Forelimb muscle (tissue), 1 donor: ENCODE results near the gene SLC25A1. TPM values are rescaled to one million over a fixed set of nuclear protein-coding genes. Genes with fewer than 3 reads are reported as not detected.
"Not testable (repeated sequence)": the region's sequence is repeated elsewhere in the genome, so short reads cannot be mapped to it uniquely, and the experiment has no call there.

ENCODE experiments used
- DNase-seq: peaks from one replicate; pipeline ENCODE4 v3.0.0-alpha.2; 2013; ENCODE audit warnings: low read depth
- polyA plus RNA-seq: library from polyadenylated mRNA; unstranded; fragments of 120-200 nt; gene quantifications from one replicate; pipeline ENCODE4 v1.2.1, GENCODE V29; 2013; ENCODE audit not compliant: insufficient read length

The SLC25A1 gene
- polyA plus RNA-seq, 1 donor = 17.6 TPM

DNA sequence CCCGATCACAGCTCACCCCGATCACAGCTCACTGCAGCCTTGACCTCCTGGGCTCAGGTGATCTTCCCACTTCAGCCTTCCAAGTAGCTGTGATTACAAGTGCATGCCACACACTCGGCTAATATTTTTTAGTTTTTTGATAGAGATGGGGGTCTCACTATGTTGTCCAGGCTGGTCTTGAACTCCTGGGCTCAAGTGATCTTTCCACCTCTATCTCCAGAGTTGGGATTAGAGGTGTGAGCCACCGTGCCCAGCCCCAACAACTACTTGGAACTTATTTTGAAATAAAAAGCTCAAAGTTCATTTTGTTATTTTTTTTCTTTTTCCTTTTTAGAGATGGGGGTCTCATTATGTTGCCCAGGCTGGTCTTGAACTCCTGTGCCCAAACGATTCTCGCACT is 27.8 kb upstream of the SLC25A1 start:
- no peak for DNase-seq

DNA sequence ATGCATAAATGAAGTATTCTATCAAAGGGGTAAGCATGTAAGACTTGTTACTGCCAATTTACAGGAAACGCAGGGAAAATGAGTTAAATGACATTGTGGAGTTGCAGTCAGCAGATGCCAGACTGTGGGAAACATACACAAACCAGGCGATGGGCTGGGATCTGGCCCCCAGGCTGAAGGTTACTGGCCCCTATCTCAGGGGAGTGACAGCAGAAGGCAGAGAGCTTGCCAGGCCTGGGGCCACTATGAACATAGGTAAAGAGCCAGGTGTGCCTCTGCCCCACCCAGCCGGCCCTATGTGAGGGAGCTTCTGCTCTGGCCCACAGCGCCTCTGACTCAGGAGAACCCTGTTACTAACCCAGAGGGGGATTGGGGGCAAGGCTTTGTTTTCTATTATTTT is 26.1 kb upstream of the SLC25A1 start:
- DNase-seq = no peak

DNA sequence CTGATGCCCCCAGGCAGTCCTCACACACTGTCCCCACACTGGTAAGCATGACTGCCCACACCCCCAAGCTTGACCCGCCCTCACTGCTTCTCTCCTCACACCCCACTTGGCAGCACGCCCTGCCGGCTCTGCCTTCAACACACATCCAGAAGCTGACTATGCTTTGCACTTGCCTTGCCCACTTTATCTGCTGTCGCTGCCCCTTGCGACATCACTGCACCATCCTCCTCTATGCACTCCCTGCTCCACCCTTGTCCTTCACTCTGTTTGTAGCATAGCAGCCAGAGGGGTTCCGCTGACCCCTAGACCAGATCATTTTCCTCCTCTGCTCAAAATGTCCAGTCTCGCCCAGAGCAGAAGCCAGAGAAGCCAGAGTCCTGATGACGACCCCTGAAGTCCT is 25.3 kb upstream of the SLC25A1 start:
- no peak for DNase-seq

DNA sequence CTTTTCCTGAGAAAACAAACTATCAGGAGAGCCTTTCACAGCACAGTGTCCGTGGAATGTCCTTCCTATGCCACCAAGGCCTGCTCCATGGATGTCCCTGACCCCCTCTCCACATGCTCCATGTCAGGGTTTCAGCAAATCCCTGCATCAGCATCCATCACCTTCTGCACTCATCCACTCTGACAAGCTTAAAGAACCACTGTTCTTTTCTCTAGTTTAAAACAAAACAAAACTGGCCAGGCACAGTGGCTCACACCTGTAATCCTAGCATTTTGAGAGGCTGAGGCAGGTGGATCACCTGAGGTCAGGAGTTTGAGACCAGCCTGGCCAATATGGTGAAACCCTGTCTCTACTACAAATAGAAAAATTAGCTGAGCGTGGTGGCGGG is 24.3 kb upstream of the SLC25A1 start:
- DNase-seq = not testable (repeated sequence)

DNA sequence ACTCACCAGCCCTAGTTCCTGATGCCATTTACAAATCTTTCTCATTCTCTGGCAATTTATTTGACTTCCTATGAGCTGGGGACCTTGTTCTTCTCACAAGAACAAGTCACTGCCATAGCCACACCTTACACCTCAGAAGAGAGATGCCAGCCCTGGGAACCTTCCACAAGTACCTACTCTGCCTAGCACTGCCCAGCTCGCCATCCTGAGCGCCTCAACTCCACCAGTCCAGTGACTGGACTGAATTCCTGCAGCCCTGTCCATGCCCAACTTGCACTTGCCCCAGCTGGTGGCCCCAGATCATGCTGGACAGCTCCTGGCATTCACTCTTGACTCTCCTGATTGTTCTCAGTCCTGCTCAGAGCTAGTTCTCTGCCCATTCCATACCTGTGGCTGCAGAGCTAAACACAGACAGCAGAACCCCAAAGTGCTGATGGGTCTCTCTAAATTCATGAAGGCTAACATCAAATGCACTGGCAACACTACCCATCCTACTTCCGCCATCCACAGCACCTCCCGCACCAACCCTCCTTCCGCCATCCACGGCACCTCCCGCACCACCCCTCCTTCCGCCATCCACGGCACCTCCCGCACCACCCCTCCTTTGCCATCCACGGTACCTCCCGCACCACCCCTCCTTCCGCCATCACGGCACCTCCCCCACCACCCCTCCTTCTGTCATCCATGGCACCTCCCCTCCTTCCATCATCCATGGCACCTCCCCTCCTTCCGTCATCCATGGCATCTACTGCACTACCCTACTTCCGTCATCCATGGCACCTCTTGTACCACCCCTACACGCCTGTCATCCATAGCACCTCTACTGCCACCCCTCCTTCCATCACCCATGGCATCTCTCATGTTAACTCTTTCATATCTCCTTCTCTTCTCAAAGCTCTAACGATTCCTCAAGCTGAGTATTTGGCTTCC is 23.6 kb upstream of the SLC25A1 start:
- no peak for DNase-seq

DNA sequence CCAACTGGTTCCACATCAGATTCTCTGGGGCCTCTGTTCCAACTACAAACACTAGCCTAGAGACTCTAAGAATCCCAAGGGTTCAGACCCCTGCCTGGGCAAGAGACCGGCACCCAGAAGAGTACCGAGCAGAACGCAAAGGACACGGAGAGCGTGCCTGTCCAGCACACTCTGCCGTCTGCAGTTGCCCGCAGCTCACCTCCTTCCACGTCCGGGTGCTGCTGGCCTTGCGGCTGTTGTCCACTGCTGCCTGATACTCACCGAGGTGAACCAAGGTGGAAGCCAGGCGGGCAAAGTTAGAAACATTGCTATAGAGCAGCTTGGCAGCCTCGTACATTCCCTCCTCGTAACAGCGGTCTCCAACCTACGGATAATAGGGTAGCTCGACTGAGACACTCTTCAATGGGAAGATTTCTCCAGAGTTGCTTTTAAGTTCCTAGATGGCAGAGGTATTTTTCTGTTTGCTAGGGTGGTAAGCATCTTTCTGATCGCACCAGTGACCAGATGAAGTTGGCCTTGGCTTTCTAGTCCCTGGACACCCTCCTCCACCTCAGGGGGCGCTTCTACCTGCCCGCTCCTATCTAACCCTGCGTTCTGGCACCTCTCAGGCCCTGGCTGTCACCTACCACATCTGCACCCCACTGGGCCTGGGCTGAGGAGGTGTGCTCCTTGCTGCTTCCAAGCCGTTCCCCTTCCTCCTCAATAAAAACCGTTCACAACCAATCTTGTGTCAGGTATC is 22.8 kb upstream of the SLC25A1 start:
- DNase-seq = no peak

DNA sequence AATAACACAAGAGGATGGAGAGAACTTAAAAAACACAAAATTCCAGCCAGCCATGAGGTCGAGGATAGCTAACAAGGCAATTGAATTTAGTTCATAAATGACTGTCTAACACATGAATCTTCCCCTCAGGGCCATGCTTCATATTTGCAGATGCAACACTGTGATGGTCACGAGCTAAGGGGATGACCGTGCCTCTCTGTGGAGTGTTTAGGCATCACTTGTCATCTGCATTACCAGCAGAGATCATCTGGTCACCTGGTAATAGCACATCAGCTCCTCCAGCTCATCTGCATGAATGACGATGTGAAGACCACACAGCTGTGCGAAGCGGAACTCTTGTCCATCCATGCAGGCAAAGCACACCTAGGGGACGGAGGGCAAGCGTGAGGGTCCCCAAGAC is 20.9 kb upstream of the SLC25A1 start:
- no peak for DNase-seq

DNA sequence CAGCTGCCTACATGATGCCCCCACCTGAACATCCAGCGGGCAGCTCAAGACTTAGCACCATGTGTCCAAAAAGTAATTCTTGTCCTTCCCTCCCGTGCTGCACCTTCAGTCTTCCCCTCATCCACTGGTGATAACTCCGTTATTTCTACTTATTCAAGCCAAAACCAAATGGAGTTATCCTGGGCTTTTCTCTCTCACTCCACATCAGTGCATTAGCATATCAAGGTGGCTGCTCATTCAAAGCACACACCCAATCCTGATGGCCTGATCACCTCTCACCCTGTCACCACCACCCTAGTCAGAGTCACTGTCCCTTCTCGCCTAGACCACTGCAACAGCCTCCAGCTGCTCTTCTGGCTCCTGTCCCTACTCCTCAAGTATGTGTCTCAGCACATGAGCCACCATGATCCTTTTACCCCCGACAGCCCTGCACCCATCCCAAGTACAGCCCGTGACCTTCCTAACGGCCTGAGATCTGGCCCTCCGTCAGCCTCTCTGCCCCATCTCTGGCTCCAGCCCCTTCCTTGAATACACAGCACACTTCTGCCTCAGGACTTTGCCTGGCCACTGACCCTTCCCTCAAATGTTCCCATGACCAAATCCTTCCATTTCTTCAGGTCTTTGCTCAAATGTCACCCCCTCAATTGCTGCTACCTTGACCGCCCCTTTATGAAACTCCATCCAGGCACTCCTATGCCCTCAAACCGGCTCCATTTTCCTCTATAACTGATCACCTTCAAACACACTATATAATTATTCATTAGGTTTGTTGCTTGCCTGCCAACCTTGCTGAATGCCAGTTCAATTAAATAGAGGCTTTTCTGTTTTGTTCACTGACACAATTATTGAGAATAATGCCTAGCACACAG is 19.7 kb upstream of the SLC25A1 start:
- no peak for DNase-seq

DNA sequence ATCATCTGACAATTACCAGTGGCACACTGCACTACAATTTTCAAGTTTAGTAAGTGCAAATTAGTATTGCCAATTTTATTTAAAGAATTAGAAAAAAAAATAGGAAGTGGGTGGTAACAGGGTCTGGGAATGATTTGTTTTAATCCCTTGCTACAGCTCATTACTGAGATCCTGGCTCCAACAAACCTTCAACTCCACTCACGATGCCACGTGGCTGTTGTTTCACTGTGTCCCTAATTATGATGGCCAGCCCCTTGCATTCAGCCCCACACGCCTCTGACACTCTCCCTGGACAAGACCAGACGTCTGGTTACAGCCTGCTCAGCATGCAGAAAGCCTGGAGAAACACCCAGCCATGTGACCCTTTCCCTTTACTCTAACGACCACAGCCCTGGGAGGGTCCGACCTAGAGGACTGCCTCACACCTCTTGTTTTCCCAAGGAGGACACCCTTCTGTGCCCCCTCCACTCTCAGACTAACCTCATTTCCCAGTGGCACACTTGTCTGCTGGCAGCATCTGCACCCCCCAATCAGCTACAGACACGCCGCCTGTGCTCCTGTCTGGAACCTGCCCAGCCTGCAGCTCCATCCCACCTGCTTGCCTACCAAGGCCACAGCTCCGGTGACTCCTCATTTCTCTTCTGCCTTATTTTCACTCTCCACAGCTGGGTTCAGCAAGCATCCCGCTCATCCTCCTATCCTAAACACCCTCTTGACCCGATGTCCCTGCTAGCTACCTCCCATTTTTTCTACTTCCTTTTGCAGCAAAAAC is 18.5 kb upstream of the SLC25A1 start:
- no peak for DNase-seq

DNA sequence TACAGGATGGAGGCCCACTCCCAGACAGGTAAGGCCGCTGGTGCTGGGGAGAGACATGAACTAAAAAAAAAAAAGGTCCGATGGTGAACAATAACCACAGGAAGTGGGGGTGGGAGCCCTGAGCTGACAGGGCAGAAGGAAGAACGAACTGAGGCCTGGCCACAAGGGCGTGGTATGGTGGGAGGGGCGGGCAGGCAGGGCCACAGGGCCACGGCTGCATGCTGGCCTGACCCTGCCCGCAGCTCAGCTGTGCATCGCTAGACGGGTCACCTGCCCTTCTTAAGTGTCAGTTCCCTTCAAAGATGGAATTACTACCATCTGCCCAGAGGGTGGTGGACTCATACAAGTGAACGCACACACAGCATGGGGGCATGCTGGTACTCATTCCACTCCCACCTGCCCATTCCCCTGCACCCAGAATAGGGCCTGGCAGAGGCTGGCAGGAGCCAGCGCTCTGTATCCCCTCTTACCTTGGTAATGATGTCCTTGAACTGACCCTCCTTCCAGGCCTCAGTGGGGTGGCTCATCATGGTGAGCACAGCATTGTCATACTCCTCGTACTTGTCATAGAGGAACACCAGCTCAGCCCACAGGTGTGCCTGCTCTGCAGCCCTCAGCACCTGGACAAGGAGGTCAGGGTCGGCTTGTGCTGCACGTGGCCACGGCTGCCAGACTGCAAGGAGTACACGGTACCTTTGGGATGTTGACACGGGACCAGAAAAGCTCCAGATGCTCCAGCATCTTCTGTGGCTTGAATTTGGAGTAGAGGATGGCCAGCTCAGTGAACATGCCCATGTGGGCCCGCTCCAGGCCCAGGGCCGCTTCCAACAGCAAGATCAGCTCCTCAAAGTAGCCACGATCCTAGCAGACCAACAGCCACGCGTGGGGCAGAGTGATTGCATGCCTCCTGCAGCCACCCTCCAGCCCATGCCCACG is 17.5 kb upstream of the SLC25A1 start:
- no peak for DNase-seq

DNA sequence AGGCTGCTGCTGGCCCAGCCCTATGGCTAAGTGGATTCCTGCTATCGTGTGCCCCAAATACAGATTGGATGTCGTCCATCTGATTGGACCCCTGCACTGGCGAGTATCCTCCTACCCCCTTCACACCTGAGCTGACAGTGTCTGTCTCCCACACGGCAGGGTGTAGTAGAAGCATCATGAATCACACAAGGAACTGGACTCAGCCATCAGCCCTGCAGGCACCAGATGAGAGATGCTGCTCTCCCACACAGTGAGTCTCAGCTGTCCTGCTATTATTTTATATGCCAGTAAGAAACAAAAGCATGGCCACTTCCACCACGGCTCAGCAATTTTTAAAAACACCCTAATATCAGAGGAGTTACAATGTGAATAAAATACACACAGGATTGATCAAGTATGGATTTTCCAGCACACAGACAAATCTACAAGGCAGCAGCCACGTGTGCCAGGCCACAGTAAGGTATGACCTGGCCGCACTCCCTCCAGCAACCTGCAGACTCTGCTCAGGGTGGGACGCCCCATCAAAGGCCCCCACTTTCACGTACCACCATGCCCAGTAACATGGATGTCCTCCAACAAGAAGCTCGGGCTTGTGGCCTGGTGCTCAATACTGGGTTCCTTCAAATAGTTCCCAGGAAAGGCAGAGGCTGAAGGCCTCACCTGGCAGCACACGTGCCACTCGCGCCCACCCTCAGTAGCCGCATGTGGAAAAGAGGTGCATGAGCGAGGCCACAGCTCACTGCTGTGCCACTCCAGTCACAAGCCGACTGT is 16.4 kb upstream of the SLC25A1 start:
- DNase-seq = no peak

DNA sequence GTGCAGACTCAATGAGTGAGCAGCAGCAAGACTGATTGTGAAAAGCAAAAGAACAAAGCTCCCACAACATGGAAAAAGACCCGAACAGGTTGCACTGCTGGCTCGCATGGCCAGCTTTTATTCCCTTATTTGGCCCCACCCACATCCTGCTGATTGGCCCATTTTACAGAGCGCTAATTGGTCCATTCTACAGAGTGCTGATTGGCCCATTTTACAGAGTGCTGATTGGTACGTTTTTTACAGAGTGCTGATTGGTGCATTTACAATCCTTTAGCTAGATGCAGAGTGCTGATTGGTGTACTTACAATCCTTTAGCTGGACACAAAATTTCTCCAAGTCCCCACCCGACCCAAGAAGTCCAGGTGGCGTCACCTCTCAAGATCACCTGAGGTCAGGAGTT is 15.3 kb upstream of the SLC25A1 start:
- DNase-seq = no peak

DNA sequence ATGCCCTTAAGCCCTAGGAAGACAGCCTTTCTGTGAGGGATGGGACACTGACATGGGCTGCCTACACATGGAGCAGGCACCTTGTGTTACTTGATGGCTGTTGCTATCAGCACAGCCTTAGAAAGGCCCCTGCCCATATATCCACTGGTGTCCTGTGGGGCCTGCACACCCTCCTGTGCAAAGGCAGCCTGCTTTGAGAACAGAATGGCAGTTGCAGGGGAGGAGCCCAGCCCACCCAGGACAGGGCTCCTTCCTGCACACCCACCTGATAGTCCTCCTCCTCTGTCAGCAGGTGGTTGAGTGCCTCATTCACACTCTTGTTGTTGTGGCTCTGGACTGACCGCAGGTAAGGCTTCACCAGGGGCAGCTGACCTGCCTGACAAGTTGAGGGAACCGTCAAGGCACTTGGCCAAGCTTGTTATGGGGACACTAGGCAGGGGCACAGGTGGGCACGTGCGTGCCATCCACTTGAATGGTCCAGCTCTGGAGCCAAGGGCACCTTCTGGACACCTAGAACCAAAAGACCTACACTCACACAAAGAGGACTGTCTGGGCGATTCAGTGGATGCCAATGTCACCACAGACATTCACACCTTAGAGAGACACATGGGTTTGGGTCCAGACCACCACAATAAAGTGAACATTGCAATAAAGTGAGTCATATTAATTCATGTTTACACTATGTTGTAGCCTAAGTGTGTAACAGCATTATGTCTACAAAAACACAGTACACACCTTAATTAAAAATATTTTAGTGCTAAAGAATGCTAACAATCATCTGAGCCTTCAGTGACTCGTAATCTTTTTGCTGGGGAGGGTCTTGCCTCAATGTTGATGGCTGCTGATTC is 9.4 kb upstream of the SLC25A1 start:
- DNase-seq = no peak

DNA sequence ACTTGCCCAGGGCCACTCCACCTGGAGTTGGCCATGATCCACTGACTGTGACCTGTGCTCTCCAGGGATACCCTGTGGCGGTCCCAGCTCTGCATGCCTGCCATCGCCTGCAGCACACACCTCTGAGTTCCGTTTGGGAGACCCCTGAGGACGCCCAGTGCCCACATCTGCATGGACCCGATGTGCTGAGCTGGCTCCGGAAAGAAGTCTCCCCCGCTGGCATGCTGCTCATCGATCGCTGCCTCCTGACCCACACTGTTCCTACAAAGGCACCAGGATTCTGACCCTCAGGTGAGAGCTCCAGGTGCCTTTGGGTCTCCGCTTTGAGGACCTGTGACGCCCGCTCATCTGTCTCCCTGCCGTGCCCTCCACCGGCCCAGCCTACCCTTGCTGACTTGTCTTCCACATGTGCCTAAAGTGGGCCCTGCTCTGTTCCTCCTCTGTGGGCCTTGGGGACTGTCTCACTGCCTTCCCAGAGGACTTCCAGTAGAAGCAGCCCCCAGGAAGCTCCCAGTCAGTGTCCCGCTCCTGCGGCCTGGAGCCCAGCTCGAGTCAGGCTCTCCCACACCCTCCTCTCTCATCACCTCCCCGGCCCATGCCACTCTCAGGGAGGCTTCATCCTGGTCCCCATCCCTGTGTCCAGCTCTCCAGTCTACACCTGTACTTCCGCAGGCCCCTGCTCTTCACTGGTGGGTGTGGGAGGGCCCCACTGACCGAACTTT is 5.9 kb upstream of the SLC25A1 start:
- DNase-seq = no peak

DNA sequence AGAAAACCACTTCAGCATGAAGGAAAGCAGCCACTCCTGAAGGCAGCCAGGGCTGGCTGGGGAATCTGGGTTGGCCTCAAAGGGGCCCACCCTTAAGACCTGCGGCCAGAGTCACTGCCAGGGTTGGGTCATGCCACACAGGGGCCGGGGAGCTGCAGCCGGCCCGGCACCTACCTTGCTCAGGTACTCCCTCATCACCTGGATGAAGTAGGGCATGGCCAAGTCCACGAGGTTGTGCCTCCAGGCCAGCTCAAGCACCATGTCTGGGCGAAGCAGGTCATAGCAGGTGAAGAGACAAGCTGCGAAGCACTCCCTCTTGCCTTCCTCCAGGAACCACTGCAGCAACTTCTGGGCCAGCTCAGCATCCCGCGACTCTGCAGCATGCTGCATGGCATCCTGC is 4.7 kb upstream of the SLC25A1 start:
- no peak for DNase-seq

DNA sequence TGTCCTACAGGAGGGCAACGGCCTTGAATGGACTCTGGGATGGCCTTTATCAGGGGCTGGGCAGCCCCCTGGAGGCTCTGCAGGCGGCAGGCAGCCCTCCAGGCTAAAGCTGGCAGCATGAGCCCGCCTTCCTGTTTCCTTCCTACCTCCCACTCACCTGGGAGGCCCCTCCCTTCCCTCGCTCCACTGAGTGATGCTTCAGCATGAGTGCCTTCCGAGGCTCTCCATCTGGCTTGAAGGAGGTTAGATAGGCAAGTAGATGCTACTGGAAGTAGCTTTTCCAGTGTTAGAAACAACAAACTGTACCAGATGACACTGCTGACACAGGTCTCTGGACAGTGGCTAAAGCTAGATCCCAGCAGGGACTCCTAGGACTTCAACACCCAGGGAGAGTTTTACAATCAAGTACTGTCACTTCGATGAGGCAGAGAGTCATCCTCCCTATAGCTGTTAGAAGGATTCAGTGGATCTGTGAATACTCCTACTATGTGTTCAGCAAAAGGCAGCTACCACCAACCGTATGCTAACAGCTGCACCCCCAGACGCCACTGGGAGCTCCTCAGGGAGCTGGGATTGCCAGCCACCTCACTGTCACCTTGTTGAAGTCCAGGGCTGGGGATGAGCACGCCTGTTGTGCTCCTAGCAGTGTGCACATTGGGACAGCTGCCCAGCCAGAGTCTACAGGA is 4.1 kb upstream of the SLC25A1 start:
- DNase-seq = no peak

DNA sequence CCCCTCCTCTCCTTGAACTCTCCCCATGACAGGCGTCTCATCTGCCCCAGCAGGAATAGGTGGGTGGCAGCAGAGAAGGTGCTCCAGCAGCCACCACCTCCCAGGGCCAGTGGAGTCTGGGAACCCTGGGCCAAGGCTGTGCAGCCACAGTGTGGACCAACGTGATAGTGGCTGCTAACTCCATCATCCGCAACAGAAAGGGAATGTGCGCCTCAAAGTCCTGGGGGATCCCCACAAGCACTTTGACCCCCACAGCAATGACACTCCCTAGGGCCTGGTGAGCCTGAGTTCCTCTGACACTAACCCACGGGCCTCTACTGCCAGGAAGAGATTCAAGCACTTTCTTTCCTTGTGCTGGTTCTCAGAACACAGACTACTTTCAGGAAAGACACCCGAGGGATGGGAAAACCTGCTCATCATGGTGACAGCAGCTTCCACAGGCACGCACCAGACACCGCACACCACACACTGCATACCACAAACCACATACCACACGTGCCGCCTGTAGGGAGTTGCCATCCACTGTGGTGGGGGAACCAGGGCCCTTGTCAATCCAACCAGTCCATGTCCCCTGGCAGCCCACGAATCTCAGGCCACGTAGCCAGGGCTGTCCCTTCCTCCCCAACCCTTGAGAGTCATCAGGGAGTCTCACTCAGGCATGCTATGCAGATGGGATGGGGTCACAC is 3.4 kb upstream of the SLC25A1 start:
- no peak for DNase-seq
